ENCODE measurements around the gene NBPF6.
"Not testable (repeated sequence)": the region's sequence is repeated elsewhere in the genome, so short reads cannot be mapped to it uniquely, and the experiment has no call there.

Gene NBPF6

DNA sequence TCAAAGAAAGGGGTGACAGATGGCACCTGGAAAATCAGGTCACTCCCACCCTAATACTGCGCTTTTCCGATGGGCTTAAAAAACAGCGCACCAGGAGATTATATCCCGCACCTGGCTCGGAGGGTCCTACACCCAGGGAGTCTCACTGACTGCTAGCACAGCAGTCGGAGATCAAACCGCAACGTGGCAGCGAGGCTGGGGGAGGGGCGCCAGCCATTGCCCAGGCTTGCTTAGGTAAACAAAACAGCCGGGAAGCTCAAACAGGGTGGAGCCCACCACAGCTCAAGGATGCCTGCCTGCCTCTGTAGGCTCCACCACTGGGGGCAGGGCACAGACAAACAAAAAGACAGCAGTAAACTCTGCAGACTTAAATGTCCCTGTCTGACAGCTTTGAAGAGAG is 36.6 kb downstream of the NBPF6 start:
- H3K4me3 ChIP-seq (ENCODE audit: low read depth, low read length); DNase-seq (ENCODE audit: low read depth): not testable (repeated sequence)

DNA sequence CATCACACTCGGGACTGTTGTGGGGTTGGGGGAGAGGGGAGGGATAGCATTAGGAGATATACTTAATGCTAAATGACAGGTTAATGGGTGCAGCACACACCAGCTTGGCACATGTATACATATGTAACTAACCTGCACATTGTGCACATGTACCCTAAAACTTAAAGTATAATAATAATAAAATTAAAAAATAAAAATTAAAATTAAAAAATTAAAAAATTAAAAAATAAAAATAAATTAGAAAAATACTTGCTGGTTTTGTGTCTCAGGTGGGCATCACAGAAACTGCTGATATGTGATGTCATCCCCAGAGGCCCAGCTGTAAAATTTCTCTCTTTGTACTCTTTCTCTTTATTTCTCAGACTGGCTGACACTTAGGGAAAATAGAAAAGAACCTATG is 44.9 kb downstream of the NBPF6 start:
- not testable (repeated sequence) for DNase-seq (ENCODE audit: low read depth); H3K4me3 ChIP-seq (ENCODE audit: low read depth, low read length)

DNA sequence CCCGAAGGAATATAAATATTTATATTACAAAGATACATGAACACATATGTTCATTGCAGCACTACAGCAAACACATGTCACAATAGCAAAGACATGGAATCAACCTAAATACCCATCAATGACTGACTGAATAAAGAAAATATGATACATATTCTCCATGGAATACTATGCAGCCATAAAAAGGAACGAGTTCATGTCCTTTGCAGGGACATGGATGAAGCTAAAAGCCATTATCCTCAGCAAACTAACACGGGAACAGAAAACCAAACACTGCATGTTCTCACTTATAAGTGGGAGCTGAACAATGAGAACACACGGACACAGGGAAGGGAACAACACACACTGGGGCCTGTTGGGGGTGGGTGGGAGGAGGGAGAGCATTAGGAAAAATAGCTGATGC is 46.7 kb downstream of the NBPF6 start:
- H3K4me3 ChIP-seq (ENCODE audit: low read depth, low read length); DNase-seq (ENCODE audit: low read depth): not testable (repeated sequence)

DNA sequence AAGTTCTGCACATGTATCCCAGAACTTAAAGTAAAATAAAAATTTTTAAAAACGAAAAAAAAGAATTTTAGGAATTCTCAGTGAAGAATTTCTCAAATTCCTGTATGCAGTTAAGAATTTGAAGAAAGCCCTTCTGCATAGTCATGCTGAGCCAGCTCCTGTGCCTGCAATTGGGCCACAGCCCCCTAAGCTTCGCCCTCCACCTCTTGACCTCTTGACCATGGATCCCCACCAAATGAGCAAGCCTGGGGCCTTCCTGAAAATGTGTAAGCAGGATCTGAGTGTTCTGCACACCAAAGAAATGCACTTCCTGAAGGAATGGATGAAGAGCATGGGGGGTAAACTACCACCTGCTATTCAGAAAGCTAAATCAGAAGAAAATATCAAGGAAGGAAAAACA is 52.0 kb downstream of the NBPF6 start:
- no peak overlapping the region for H3K4me3 ChIP-seq (ENCODE audit: low read depth, low read length)
- DNase-seq (ENCODE audit: low read depth), result no peak

DNA sequence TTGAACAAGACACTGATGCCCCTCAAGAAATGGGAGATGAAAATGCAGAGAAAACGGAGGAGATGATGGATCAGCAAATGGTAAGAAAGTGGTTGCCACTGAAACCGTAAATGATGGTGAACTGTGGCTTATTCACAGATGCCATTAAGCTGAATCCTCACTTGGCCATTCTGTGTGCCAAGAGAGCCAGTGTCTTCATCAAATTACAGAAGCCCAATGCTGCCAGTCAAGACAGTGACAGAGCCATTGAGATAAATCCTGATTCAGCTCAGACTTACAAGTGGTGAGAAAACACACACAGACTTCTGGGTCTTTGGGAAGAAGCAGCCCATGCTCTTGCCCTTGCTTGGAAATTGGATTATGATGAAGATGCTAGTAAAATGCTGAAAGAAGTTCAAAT is 52.5 kb downstream of the NBPF6 start:
- no peak for DNase-seq (ENCODE audit: low read depth)
- H3K4me3 ChIP-seq (ENCODE audit: low read depth, low read length), result no peak overlapping the region

DNA sequence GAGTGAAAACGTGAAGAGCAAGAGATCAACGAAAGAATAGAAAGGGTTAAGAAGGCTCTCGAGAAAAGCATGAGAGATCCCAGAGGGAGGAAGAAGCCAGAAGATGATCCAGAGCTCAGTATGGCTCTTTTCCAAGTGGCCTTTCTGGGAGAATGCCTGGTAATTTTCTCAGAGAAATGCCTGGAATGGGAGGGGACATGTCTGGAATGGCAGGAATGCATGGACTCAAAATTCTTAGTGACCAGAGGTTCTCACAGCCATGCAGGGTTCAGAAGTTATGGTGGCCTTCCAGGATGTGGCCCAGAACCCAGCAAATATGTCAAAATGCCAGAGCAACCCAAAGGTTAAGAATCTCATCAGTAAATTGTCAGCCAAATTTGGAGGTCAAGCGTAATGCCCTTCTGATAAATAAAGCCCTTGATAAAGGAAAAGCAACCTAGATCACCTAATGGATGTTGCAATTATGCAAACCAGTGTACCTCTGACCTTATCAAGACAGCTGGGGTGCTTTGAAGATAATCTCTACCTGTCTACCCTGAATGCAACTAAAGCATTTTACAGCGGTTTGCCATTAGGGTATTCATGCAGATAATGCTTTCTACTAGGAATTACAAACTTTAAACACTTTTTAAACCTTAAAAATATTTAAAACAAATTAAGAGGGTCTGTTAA is 53.1 kb downstream of the NBPF6 start:
- DNase-seq (ENCODE audit: low read depth), result no peak
- H3K4me3 ChIP-seq (ENCODE audit: low read depth, low read length), result no peak overlapping the region

DNA sequence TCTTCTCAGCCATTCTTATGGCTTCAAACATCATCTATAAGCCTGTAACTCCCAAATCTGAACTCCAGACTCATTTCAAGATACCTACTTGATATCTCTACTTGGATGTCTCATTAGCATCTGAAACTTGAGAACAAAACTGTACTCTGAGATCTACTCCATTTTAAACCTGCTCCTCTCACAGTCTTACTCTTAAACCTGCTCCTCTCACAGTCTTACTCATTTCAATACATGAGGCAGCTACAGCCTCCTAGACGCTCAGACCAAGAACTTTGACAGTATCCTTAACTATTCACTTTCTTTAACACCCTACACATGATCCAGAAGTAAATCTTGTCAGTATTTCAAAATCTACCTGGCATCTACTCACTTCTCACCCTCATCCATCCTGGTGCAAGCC is 54.3 kb downstream of the NBPF6 start:
- no peak for DNase-seq (ENCODE audit: low read depth)
- no peak overlapping the region for H3K4me3 ChIP-seq (ENCODE audit: low read depth, low read length)

DNA sequence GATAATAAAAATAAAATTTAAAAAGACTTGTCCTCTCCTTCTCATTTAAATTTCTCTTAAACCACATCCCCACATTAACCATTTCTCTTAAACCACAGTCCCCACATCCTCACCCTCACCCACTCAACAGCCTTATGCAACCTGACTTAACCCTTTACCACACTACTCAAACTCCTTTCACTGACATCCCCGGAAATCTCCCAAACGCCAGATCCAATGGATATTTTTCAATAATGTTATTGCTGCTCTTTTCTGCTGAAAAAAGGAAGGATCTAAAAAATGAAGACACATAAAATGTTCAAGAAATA is 55.6 kb downstream of the NBPF6 start:
- no peak overlapping the region for H3K4me3 ChIP-seq (ENCODE audit: low read depth, low read length)
- DNase-seq (ENCODE audit: low read depth), result no peak

DNA sequence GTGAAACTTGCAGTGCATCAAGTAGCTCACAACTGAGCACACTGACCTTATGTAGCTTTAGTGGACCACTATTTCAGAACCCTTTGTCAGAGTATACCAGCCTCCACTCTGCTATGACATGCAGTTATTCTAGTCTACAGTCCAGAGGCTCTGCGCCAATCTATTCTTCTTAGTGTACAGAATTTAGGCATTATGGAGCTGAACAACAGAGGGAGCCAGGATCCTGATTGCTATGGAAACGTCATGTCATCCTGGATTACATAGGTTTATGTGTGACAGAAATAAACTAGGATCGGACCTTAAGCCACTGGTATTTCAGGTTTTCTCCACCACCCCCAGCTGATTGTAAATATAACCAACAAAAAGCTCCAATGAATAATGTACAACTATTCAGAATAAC is 61.6 kb downstream of the NBPF6 start:
- DNase-seq (ENCODE audit: low read depth), result no peak
- H3K4me3 ChIP-seq (ENCODE audit: low read depth, low read length), result no peak overlapping the region

DNA sequence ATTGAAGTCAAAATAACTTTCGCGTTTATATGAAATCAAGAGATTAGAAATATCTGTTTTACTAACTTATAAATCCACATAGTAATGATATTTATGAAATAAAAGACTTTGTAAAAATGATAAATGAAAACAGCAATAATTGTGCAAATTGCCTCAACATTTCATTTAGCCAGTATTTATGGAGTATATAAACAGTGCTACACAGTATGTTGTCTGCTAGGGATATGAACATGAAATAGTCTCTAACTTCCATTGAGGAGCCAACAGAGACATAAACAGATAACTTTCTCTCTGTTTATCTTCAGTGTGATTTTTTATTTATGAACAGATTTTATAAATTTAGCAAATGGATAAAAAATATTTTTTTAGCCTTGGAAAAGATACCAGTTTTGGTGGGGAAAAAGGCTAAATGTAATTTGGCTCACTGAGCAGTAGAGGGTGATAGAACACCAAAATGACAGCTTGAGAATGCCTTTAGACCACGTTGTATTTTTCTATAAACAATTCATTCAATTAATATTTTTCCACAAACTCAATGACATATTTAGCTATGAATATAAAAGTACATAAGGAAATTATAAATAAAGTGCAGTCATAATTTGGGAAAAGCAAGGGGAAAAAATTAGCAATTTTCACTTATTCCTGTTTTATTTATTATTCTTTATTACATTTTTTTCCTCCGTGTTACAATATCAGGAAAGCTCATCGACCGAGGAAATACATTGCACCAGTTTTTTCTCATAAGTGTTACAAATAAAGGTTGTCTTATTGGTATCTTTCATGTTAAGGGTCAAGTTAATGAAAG is 62.3 kb downstream of the NBPF6 start:
- no peak overlapping the region for H3K4me3 ChIP-seq (ENCODE audit: low read depth, low read length)
- no peak for DNase-seq (ENCODE audit: low read depth)

DNA sequence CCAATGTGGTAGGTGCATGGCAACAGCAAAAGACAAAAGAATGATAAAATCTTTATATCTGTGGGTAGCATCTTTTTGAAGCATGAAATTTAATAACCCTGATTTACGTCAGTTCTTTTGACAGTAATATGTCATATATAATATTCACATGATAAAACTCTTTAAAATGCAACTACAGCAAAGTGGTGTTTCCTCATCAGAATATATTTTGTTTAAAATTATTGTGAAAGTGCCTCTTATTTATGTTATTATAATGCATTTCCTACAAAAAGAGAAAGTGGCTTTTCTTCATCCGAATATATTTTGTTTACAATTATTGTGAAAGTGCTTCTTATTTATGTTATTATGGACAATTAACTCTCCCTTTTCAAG is 62.9 kb downstream of the NBPF6 start:
- no peak overlapping the region for H3K4me3 ChIP-seq (ENCODE audit: low read depth, low read length)
- DNase-seq (ENCODE audit: low read depth), result no peak

DNA sequence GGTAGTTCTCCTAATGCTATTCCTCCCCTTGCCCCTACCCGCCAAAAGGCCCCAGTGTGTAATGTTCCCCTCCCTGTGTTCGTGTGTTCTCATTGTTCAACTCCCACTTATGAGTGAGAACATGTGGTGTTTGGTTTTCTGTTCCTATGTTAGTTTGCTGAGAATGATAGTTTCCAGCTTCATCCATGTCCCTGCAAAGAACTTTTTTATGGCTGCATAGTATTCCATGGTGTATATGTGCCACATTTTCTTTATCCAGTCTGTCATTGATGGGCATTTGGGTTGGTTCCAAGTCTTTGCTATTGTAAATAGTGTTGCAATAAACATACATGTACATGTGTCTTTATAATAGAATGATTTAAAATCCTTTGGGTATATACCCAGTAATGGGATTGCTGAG is 63.8 kb downstream of the NBPF6 start:
- not testable (repeated sequence) for DNase-seq (ENCODE audit: low read depth); H3K4me3 ChIP-seq (ENCODE audit: low read depth, low read length)

DNA sequence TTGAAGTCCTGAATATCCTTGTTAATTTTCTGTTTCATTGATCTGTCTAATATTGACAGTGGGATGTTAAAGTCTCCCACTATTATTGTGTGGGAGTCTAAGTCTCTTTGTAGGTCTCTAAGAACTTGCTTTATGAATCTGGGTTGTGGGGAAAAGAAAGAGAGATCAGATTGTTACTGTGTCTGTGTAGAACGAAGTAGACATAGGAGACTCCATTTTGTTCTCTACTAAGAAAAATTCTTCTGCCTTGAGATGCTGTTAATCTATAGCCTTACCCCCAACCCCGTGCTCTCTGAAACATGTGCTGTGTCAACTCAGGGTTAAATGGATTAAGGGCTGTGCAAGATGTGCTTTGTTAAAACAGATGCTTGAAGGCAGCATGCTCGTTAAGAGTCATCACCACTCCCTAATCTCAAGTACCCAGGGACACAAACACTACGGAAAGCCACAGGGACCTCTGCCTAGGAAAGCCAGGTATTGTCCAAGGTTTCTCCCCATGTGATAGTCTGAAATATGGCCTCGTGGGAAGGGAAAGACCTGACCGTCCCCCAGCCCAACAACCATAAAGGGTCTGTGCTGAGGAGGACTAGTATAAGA is 67.3 kb downstream of the NBPF6 start:
- DNase-seq (ENCODE audit: low read depth); H3K4me3 ChIP-seq (ENCODE audit: low read depth, low read length): not testable (repeated sequence)

Measured in skeletal muscle cell (primary cell).